Ishikawa (cell line): ENCODE results near the gene ARL11.

Source experiments
- FOXM1 ChIP-seq: IDR thresholded peaks from 2 replicates; pipeline ENCODE4 v1.6.1; 2012; ENCODE audit warnings: low read depth, borderline replicate concordance
- RAD21 ChIP-seq: IDR thresholded peaks from 2 replicates; pipeline ENCODE4 v1.6.1; 2012; ENCODE audit warnings: low read depth
- TAF1 ChIP-seq: IDR thresholded peaks from 2 replicates; pipeline ENCODE4 v1.6.1; 2012; ENCODE audit warnings: low read depth, mild to moderate bottlenecking
- TCF12 ChIP-seq: IDR thresholded peaks from 2 replicates; pipeline ENCODE4 v1.6.1; 2012; ENCODE audit warnings: low read depth
- YY1 ChIP-seq: IDR thresholded peaks from 2 replicates; pipeline ENCODE4 v1.6.1; 2012; ENCODE audit warnings: low read depth
- TF ChIP-seq, protein P1 (sequence below): IDR thresholded peaks from 2 replicates; pipeline ENCODE4 v1.6.1; 2012

DNA sequence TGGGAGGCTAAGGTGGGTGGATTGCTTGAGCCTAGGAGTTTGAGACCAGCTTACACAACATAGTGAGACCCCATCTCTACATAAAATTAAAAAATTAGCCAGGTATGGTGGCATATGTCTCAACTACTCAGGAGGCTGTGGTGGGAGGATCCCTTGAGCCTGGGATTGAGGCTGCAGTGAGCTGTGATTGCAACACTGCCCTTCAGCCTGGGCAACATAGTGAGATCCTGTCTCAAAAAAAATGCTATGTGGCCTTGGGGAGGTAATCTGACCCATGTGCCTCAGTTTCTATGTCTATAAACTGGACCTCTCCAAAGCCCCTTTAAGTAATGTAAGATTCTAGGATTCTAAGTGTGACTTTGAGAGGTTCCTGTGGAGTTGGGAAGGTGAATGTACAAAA is 25.2 kb downstream of the ARL11 start:
- TF ChIP-seq FOXM1 (no peak), TAF1 (no peak), TCF12 (no peak), RAD21 (no peak), YY1 (no peak)
- TF ChIP-seq, protein P1, sequence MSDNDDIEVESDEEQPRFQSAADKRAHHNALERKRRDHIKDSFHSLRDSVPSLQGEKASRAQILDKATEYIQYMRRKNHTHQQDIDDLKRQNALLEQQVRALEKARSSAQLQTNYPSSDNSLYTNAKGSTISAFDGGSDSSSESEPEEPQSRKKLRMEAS, result no peak
